GM12864 (cell line): ENCODE data around the gene EHD3.

Experiments
- DNase-seq: peaks from one replicate; pipeline ENCODE4 v3.0.0-alpha.2; 2011; ENCODE audit warnings: low read depth
- H3K4me3 ChIP-seq: 2 replicates; pipeline ENCODE4 v1.5.1; 2011; ENCODE audit warnings: mild to moderate bottlenecking, low read depth, low read length, control low read depth
- CTCF ChIP-seq: IDR thresholded peaks from 2 replicates; pipeline ENCODE4 v1.5.1; 2011; ENCODE audit warnings: low read depth, mild to moderate bottlenecking, moderate library complexity, low read length, control low read depth, inconsistent platforms; ENCODE audit errors: missing control alignments

The EHD3 gene

GRCh38 chr2:31254237-31255203 lies 20.6 kb downstream of the EHD3 start:
- DNase-seq = no peak
- peak overlapping the region; percentile 15; the same call in 1 of the 2 replicates for H3K4me3 ChIP-seq
- no peak for TF ChIP-seq CTCF

GRCh38 chr2:31255911-31256571 lies 22.1 kb downstream of the EHD3 start:
- no peak for TF ChIP-seq CTCF
- DNase-seq = peak; percentile 79
- H3K4me3 ChIP-seq = no peak overlapping the region; the same call in 1 of the 2 replicates

- DNase-seq = no peak
- TF ChIP-seq CTCF = no peak
- no peak overlapping the region for H3K4me3 ChIP-seq
These were observed 22.8 kb downstream of the EHD3 start for GRCh38 chr2:31256611-31257382.

- H3K4me3 ChIP-seq = no peak overlapping the region
- TF ChIP-seq CTCF = no peak
- DNase-seq = no peak
These were observed 24.4 kb downstream of the EHD3 start for GRCh38 chr2:31258351-31258750.

- TF ChIP-seq CTCF = no peak
- no peak for DNase-seq
- H3K4me3 ChIP-seq = no peak overlapping the region
These were observed 25.1 kb downstream of the EHD3 start for GRCh38 chr2:31259075-31259474.

- no peak overlapping the region for H3K4me3 ChIP-seq
- no peak for TF ChIP-seq CTCF
- no peak for DNase-seq
These were observed 26.9 kb downstream of the EHD3 start for GRCh38 chr2:31260870-31261269.
